Fibroblast of the aortic adventitia (primary cell): Measurements from ENCODE around the gene PRKCD. TPM values are rescaled to one million over a fixed set of nuclear protein-coding genes. Genes with fewer than 3 reads are reported as not detected.
A peak's percentile ranks its signal among the peaks of the same experiment; 100 is the strongest.

ENCODE experiments used
- DNase-seq: peaks from one replicate; pipeline ENCODE4 v3.0.0-alpha.2; 2010; ENCODE audit warnings: low read depth
- H3K4me3 ChIP-seq: 2 replicates; pipeline ENCODE4 v1.5.1; 2011; ENCODE audit warnings: low read depth, mild to moderate bottlenecking, control low read depth, low read length, moderate library complexity
- total RNA-seq: library from RNA; depleted of rRNA; stranded (reverse); fragments of >200 nt; gene quantifications from 2 replicates; pipeline ENCODE4 v1.2.3, GENCODE V29; 2012; ENCODE audit warnings: low replicate concordance
- TF ChIP-seq, protein P1 (sequence below): IDR thresholded peaks from 2 replicates; pipeline ENCODE4 v1.5.1; 2011; ENCODE audit warnings: mild to moderate bottlenecking, low read length, control low read depth, inconsistent platforms; ENCODE audit not compliant: insufficient read depth

Gene PRKCD
- total RNA-seq, 1 donor = 2.9 TPM

DNA sequence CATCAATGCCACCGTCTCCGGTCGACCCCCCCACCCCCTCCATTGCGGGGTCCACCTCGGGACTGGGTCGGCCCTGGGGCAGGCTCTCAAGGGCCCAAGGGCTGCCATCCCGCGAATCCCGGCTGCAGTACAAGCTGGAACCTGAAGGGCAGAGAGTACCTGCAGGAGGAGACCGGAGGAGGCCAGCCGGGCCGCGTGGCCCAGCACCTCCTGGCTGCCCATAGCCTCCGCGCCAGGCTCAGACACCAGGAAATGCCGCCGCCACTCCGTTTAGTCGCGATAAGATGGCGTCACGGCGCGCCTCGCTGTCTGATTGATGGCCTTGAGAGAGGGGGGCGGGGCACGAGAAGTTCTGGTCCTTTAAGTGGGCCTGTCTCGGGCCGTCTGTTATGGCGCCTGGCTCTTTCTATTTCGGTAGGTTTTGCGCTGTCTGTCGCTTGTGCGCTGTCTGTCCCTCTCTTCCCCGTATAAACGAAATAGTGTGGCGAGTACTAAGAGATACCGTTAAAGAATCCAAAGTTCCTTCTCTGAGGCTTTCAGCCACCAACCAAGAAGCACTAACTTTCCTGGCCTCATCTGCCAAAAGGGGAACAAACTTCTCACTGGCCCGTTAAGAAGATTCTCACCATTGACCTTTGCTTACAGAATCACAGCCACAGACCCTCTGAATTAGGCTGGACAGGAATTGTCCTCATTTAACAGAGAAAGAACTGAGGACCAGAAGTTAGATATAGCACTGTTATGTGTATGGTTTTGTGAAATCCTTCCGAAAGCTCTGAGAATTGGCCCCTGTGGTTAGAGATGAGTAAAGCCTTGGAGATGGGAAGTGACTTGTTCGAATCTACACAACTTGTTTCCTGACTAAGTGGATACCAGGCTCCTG lies 30.6 kb upstream of the PRKCD start, which contains the start of gene RFT1:
TSS of gene RFT1 (minus strand) at position 257 of the 883 bp plus-strand sequence. CDS start at position 222, 35 bp downstream.
- TF ChIP-seq, protein P1, sequence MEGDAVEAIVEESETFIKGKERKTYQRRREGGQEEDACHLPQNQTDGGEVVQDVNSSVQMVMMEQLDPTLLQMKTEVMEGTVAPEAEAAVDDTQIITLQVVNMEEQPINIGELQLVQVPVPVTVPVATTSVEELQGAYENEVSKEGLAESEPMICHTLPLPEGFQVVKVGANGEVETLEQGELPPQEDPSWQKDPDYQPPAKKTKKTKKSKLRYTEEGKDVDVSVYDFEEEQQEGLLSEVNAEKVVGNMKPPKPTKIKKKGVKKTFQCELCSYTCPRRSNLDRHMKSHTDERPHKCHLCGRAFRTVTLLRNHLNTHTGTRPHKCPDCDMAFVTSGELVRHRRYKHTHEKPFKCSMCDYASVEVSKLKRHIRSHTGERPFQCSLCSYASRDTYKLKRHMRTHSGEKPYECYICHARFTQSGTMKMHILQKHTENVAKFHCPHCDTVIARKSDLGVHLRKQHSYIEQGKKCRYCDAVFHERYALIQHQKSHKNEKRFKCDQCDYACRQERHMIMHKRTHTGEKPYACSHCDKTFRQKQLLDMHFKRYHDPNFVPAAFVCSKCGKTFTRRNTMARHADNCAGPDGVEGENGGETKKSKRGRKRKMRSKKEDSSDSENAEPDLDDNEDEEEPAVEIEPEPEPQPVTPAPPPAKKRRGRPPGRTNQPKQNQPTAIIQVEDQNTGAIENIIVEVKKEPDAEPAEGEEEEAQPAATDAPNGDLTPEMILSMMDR = peak; percentile 14
- DNase-seq = peak; percentile 95
- H3K4me3 ChIP-seq = peak within 1 kb of the TSS; percentile 95

- TF ChIP-seq, protein P1 = no peak
- peak overlapping the region; percentile 95 for H3K4me3 ChIP-seq
- no peak for DNase-seq
These were observed 29.9 kb upstream of the PRKCD start for GRCh38 chr3:53131096-53131495.

DNA sequence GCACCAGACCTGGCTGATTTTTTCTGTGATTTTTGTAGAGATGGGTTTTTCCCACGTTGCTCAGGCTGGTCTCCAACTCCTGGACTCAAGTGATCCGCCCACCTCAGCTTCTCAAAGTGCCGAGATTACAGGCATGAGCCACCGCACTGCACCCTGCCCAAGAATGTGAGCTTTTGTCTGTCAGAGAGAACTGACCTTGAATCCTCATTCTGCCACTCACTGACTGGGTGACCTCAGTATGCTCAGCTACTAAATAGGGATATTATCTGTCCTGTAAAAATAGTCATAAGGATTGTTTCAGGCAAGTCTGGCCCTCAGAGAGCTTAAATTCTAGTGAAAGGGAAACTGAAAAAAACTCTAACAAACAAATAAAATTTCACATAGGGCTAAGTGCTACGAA lies 28.7 kb upstream of the PRKCD start:
- DNase-seq = no peak
- TF ChIP-seq, protein P1 = no peak
- no peak overlapping the region for H3K4me3 ChIP-seq

DNA sequence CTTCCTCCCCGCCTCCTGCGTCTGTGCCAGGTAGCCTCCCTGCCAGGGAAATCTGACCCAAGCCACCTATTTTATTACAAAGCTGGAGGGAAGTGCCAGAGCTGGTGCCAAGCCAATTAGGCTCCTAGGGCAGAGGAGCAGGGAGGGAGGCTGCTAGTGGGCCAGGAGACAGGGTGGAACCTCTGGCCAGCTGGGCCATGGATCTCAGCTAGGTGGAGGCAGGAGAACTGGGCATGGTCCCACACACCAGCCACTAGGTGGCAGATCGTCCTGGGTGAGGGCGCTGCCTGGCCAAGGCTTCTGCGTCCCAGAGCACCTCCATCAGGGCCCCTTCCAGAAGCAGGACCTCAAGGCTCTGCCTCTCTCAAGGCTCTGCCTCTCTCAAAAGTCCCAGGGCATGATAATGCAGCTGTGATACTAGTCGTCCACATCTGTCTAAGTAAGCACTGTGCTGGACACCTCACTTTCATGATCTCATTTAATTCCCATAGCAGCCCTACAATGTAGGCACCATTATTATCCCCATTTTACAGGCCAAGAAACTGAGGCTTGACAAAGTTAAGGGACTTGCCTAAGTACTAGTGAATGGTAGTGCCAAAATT lies 26.3 kb upstream of the PRKCD start:
- no peak overlapping the region for H3K4me3 ChIP-seq
- DNase-seq = peak; percentile 72
- TF ChIP-seq, protein P1 = peak; percentile 84

- no peak overlapping the region for H3K4me3 ChIP-seq
- TF ChIP-seq, protein P1 = no peak
- no peak for DNase-seq
These were observed 23.8 kb upstream of the PRKCD start for GRCh38 chr3:53137221-53137620.

- TF ChIP-seq, protein P1 = no peak
- DNase-seq = no peak
- H3K4me3 ChIP-seq = no peak overlapping the region
These were observed 23.1 kb upstream of the PRKCD start for GRCh38 chr3:53137835-53138446.
